ENCODE measurements around the gene UAP1.

The UAP1 gene

GRCh38 chr1:162609306-162609705 lies 47.8 kb downstream of the UAP1 start:
- no peak for TF ChIP-seq CTCF (IDR thresholded peaks at IDR 0.05; ENCODE audit: low read depth, low read length, missing control alignments)
- no peak for DNase-seq (ENCODE audit: extremely low read depth, low read depth)
- H3K4me3 ChIP-seq (replicated peaks; ENCODE audit: low read depth, low read length), result no peak overlapping the region

- TF ChIP-seq CTCF (IDR thresholded peaks at IDR 0.05; ENCODE audit: low read depth, low read length, missing control alignments), result no peak
- no peak overlapping the region for H3K4me3 ChIP-seq (replicated peaks; ENCODE audit: low read depth, low read length)
- no peak for DNase-seq (ENCODE audit: extremely low read depth, low read depth)
Measured at GRCh38 chr1:162612606-162613400, 51.3 kb downstream of the UAP1 start.

- TF ChIP-seq CTCF (IDR thresholded peaks at IDR 0.05; ENCODE audit: low read depth, low read length, missing control alignments), result no peak
- DNase-seq (ENCODE audit: extremely low read depth, low read depth), result no peak
- no peak overlapping the region for H3K4me3 ChIP-seq (replicated peaks; ENCODE audit: low read depth, low read length)
Measured at GRCh38 chr1:162616848-162617247, 55.3 kb downstream of the UAP1 start.

- no peak for DNase-seq (ENCODE audit: extremely low read depth, low read depth)
- H3K4me3 ChIP-seq (replicated peaks; ENCODE audit: low read depth, low read length), result no peak overlapping the region
- TF ChIP-seq CTCF (IDR thresholded peaks at IDR 0.05; ENCODE audit: low read depth, low read length, missing control alignments), result no peak
Measured at GRCh38 chr1:162617513-162617912, 56.0 kb downstream of the UAP1 start.

GRCh38 chr1:162619076-162619475 lies 57.6 kb downstream of the UAP1 start:
- TF ChIP-seq CTCF (IDR thresholded peaks at IDR 0.05; ENCODE audit: low read depth, low read length, missing control alignments), result no peak
- no peak overlapping the region for H3K4me3 ChIP-seq (replicated peaks; ENCODE audit: low read depth, low read length)
- no peak for DNase-seq (ENCODE audit: extremely low read depth, low read depth)

- no peak overlapping the region for H3K4me3 ChIP-seq (replicated peaks; ENCODE audit: low read depth, low read length)
- DNase-seq (ENCODE audit: extremely low read depth, low read depth), result no peak
- no peak for TF ChIP-seq CTCF (IDR thresholded peaks at IDR 0.05; ENCODE audit: low read depth, low read length, missing control alignments)
Measured at GRCh38 chr1:162621256-162621655, 59.7 kb downstream of the UAP1 start.

- no peak for TF ChIP-seq CTCF (IDR thresholded peaks at IDR 0.05; ENCODE audit: low read depth, low read length, missing control alignments)
- DNase-seq (ENCODE audit: extremely low read depth, low read depth), result no peak
- H3K4me3 ChIP-seq (replicated peaks; ENCODE audit: low read depth, low read length), result no peak overlapping the region
Measured at GRCh38 chr1:162625679-162626078, 64.2 kb downstream of the UAP1 start.

Measured in HFF-Myc (cell line).